GM18517 (cell line): Measurements from ENCODE around the gene FOXG1.

Experiments used
- ATAC-seq: cut with Tn5 transposase; IDR thresholded peaks from one replicate; pipeline ENCODE4 v1.9.1; 2021; ENCODE audit warnings: mild to moderate bottlenecking, moderate library complexity; ENCODE audit not compliant: unreplicated experiment

FOXG1 gene

DNA sequence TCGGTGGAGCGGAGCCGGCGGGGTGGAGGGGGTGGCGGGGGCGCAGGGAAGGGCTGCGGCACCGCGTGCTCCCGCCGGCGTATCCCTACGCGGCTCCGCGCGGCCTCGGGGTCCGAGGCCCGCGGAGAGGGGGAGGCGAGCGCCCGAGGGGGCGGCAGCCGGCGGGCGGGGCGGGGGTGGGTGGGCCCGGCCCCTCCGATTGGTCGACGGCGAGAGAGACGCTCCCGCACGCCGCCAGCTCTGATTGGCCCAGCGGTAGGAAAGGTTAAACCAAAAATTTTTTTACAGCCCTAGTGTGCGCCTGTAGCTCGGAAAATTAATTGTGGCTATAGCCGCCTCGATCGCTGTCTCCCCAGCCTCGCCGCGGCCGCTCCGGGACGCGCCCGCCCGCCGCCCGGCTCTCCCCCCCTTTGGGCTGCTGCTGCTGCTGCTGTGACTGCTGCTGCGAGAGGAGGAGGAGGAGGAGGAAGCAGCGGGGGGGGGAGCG, at the start of gene FOXG1:
FOXG1 (plus strand) TSS at position 319 of the 487 bp plus-strand sequence. CDS start 493 bp downstream, outside the sequence.
- no peak for ATAC-seq

- ATAC-seq = no peak
Observed at GRCh38 chr14:28719130-28719529, 47.5 kb upstream of the FOXG1 start.

- ATAC-seq = no peak
Observed at GRCh38 chr14:28731358-28731757, 35.2 kb upstream of the FOXG1 start.

GRCh38 chr14:28742171-28742846, 24.3 kb upstream of the FOXG1 start:
- ATAC-seq = no peak

DNA sequence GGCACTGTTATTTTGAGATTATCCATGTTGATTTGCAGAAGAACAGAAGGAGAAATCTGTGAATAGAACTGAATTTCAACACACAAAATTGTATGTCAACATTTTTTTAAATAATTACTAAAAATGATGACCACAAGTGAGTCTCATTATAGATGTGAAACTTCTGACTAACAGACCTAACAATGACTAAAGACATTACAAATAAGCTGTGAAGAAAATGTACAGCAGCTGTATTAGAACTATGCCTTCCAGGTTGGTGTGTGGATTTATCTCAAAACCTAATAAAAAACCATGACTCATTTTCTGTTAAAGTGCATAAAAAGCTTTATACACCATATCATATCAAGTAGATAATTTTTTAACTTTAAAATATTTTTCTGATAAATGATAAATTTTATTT, 22.5 kb upstream of the FOXG1 start:
- ATAC-seq = no peak

DNA sequence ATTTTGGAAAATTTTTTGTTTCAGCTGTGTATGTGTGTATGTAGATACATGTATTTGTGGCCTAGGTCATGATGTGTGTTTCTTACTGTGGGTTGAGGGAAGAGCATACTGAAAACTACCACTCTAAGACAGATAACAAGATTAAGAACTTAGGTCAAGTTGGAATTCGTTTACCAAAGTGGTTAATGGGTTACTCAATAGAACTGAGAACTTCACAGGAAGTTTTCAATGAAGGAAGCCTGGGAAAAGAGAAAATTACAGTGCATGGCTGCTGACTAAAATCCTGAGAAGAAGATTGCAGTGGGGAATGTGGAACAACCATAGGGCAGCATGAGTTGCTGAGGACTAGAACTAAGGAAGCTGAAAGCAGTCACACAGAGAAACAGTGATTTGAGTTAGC, 21.4 kb upstream of the FOXG1 start:
- ATAC-seq = no peak

DNA sequence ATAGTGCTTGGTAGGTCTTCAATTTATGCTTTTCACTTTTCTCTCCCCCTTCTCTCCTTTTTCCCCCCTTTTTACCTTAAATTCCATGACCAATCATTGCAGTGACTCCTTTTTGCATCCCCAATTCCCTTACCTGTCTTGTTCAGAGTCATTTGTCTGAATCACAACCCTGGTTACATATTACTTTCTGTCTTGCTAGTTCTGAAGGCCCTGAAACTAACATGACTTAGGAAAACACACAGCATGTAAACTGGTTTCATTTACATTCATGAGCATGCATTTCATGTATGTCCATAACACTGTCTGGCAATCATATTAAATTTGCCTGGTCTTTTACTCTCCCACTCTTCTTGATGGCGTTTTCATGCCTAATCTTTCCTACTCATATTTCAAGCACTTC, 20.3 kb upstream of the FOXG1 start:
- ATAC-seq = no peak

DNA sequence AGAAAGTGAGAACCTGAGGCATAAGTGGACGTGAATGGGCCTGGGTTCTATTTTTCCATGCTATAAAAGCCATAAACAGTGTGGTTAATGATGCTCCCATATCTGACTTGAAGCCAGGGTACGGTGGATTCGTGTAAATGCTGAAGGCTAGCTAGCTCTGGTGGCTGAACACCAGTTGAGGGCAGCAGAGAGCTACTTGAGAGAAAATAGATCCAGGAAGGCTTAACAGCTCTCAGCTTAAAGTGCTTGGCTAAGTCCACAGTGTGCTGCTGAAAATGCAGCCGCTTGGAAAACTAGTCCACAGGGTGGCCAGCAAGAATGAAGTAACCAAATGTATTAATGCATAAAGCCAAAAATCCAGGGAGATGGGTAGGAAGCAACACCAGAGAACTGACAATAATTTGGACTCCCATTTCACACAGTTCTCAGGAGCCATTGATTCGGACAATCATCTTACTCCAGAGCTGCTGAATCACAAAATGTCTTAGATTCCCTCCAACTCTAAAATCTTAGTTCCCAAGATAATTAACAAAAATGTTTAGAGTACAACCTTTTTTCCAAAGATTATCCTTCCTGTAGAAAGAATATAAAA, 15.0 kb upstream of the FOXG1 start:
- no peak for ATAC-seq

DNA sequence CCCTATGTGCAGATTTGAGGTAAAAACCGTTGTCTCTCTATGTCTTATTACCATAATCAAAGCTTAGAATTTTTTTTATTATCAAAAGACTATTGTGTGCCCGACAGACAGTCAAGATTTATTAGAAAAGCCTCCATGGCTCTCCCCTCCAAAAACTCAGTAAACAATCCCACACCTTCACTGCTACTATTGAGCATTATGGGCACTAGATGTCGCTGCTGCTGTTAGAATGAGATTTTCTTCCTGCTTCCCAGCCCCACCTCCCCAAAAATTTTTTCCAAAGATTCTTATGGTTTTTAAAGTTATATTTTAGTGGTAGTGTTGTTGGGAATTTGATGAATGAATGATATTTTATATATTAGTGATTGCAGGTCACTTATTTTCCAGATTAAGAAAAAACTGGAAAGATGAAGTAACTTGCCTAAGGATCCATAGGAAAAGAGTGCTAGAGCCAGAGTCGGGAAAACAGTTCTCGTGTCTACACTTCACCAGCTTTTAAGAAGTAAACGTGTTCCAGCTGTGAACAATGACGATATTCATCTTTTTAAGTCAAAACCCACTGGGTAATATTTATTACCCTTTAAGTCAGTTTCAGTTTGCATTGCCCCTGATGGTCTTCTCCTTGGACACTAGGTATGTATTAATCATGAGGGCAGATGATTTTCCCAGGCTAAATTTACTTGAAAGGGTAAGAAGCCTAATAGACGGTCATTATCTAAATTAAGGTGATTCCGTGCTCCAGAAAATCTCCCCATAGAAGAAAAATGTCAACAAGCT, 12.2 kb upstream of the FOXG1 start:
- no peak for ATAC-seq

GRCh38 chr14:28755198-28755815, 11.3 kb upstream of the FOXG1 start:
- no peak for ATAC-seq

GRCh38 chr14:28755884-28756268, 10.7 kb upstream of the FOXG1 start:
- ATAC-seq = no peak

DNA sequence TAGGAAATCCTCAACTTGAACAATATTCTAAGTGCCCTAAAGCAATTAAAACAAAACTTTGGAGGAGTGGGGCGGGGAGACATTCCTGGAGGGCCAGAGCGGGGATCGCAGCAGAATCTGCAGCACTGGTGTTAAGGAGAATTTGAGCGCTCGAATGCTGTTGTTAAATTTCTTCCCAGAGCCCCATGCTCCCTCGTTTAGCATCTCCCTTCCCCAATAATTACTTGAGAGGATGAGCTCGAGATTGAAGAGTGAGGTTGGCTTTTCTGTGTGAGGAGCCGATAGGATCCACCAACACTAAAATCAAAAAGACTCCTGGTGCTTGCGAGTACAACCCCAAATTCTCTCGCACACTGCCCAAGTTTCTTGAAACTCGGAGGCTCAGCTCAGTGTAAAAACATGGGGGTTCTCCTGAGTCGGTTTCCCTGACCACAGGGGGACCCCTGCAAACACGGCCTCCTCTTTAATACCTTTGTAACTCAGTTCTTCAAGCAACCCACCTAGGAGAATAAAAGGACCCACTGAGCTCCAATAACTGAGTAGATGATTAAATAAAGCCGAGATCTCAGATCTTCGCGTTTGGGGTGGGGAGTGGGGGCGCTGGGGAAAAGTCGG, 10.2 kb upstream of the FOXG1 start:
- ATAC-seq = no peak

DNA sequence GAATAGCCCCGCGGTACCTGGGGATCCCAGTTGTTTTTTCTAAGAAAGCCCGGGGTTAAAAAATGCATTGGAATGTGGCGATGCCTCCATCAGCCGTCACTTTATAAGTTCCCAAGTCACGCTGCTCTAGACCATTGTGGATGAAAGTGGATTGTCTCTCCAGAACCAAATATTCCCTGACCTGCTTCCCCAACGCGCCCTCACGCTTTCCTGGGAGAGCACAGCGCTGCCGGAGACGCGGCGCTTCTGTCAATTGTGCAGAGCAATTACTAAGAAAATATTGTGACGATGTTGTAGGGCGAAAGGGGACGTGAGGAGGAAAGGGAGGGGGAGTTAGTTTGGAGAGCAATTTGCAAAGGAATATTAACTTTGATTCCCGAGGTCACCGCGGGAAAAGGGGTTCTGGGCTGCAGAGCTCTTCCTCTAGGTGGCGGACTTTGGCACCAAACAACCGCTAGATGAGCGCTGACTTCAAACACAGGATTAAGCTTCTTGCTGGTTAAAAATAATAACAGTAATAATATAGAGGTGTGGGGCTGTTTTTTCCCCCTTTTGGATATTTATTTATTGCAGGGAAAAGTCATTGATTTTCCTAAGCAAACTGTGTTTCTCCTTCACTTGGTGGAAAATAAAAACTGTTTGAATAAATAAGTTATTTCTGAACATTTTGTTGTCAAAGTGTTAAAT, 9.6 kb upstream of the FOXG1 start:
- ATAC-seq = no peak

- no peak for ATAC-seq
Observed at GRCh38 chr14:28757786-28758185, 8.8 kb upstream of the FOXG1 start.

DNA sequence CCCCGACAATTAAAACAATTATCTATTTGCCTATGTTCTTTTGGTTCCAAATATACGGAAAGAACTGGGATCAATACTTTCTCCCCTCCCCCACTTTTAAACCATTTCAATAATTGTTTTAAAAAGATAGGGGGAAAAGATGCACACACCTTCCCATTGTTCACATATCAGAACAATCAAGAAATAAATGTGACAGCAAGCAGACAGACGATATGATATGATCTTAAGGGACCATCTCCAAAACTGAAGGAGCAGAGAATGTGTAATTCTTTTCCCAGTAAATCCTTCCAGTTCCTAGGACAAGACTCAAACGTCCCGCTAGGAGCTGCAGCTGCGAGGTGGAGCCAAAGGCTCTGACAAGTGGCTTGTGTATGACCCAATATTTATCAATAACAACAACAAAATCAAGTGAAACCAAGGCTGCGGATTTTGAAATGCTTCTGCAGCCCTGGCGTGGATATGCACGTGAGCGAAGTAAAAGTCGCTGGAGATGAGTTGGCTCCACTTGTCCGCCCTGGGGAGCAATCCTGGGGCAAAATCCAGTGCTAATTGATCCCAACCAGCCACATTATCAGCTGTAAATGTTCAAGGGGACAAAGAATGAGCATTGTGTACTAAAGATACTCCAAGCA, 8.2 kb upstream of the FOXG1 start:
- ATAC-seq = no peak

DNA sequence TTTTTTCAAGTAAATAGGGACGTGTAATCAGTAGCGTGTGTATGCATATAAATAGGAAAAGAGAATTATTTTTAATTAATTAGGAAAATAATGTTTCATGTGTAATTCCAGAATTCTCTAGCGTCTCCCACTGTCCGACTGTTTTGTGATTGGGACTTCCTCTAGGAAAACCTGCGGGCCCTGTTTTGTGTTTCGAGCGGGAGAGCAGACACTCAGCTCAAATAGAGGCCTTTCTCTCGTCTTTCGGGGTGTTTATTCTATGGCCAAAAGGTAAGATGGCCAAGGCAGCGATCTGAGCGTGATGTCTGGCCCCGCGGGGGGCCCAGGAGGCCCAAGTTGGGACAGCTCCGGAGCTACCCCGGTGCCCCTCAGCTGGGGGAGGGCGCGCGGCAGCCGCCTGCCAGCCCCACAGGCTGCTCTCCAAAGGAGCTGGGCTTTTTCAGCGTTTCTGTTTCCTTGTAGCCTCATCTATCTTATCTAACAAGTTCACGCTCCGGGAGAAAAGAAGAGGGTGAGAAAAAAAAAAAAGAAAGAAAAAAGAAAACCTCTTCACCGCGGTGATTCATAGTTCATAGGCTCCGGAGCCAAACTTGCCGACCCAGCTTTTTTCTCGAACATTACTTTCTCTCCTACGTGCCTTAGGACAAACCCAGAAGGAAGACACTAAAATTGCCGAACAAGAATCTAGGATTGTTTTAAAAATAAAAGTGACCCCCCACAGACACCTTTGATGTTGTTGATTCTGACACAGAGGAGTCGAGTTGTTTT, 7.5 kb upstream of the FOXG1 start:
- ATAC-seq = no peak

DNA sequence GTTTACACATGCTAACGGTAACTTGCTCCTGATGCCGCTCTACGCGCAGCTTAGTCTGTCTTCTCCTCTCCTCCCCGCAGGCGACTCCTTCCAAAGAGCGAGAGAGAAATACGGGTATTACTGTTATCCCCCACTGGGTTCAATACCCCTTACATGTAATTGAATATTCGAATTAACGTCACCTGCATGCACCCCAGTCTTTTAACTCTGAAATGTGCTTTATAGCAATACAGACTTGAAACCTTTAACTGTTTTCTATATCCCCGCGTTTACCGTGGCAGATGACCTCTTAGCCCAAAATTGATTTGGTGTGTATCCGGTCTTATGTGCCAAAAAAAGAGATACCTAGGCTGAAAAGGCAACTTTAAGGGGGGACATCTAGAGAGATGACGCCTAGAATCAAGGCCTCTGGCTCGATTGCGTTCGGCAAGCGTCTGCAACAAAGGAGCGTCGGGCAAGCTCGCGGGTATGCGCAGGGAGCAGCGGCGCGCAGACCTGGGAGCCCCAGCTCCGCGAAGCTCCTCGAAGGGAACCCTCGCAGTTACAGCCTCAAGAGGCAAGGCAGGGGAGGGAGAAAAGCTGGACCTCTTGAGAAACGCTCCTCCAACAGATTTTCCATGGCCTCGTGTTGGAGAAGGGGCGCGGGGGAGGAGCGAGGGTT, 6.8 kb upstream of the FOXG1 start:
- no peak for ATAC-seq

DNA sequence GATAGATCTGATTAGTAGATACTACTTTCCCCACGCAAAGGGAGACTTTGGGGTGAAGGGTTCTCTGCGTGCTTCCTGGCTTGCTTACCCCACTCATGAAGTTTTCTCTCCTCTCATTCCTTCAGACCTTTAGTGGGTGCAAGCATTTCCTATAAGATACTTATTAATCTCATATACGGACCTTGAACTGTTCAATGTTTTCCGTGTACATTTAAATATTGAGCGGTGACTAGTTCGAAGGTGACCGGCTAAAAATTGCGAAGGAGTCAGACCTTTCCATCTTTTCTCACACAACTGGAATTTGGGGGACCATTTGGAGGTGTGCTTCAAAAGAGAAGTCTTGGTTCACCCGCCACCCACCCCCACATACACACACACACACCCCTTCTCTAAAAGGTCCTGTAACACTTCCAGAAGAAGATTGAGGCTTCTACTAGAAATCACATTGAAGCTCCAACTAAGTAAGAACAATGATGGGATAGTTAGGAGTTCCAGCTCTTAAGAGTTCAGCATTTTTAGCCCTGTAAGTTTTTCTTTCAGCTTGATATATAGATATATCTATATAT, 6.1 kb upstream of the FOXG1 start:
- ATAC-seq = no peak
